GM18873 (cell line): ENCODE data around the gene NMUR2.
A peak's percentile ranks its signal among the peaks of the same experiment; 100 is the strongest.

ENCODE experiments used
- ATAC-seq: cut with Tn5 transposase; IDR thresholded peaks from one replicate; pipeline ENCODE4 v1.9.1; 2021; ENCODE audit warnings: mild to moderate bottlenecking, moderate library complexity, moderate number of reproducible peaks; ENCODE audit not compliant: unreplicated experiment, low FRiP score

The NMUR2 gene

GRCh38 chr5:152372875-152373274 is 32.2 kb downstream of the NMUR2 start:
- no peak for ATAC-seq

GRCh38 chr5:152369298-152369697 is 35.8 kb downstream of the NMUR2 start:
- no peak for ATAC-seq

- no peak for ATAC-seq
Measured at GRCh38 chr5:152367554-152367953, 37.5 kb downstream of the NMUR2 start.

- no peak for ATAC-seq
Measured at GRCh38 chr5:152366716-152367115, 38.4 kb downstream of the NMUR2 start.

- no peak for ATAC-seq
Measured at GRCh38 chr5:152364899-152365298, 40.2 kb downstream of the NMUR2 start.

- no peak for ATAC-seq
Measured at GRCh38 chr5:152364172-152364571, 40.9 kb downstream of the NMUR2 start.

GRCh38 chr5:152358861-152359568 is 46.1 kb downstream of the NMUR2 start:
- no peak for ATAC-seq

- ATAC-seq, result no peak
Measured at GRCh38 chr5:152356506-152356905, 48.6 kb downstream of the NMUR2 start.

GRCh38 chr5:152355061-152355460 is 50.0 kb downstream of the NMUR2 start:
- no peak for ATAC-seq

- ATAC-seq, result no peak
Measured at GRCh38 chr5:152353001-152353400, 52.1 kb downstream of the NMUR2 start.

- ATAC-seq, result peak; percentile 69
Measured at GRCh38 chr5:152349683-152350526, 55.2 kb downstream of the NMUR2 start.
